Endothelial cell of umbilical vein (primary cell): ENCODE data around the gene DACT2.
"Not testable (repeated sequence)": the region's sequence is repeated elsewhere in the genome, so short reads cannot be mapped to it uniquely, and the experiment has no call there.

Experiments
- POLR2A ChIP-seq: IDR thresholded peaks from 2 replicates; pipeline ENCODE4 v1.6.1; 2012; ENCODE audit warnings: low read depth, mild to moderate bottlenecking, control low read depth, low read length
- TF ChIP-seq, protein P1 (sequence below), 2 donors: IDR thresholded peaks; 1 replicate in 1 of 2; 2 replicates in 1 of 2; pipeline ENCODE4 v1.5.1; 2011; ENCODE audit warnings: low read length in 2 of 2, mild to moderate bottlenecking in 2 of 2, moderate library complexity in 2 of 2, control low read depth in 1 of 2, inconsistent platforms in 1 of 2, low read depth in 1 of 2; ENCODE audit not compliant: insufficient read depth in 1 of 2; ENCODE audit errors: extremely low read depth in 1 of 2
- TF ChIP-seq, protein P2 (sequence below): IDR thresholded peaks from 2 replicates; pipeline ENCODE4 v1.6.1; 2011; ENCODE audit not compliant: insufficient read depth, insufficient read length

GRCh38 chr6:168287460-168287859 is 32.1 kb downstream of the DACT2 start:
- TF ChIP-seq, protein P1, sequence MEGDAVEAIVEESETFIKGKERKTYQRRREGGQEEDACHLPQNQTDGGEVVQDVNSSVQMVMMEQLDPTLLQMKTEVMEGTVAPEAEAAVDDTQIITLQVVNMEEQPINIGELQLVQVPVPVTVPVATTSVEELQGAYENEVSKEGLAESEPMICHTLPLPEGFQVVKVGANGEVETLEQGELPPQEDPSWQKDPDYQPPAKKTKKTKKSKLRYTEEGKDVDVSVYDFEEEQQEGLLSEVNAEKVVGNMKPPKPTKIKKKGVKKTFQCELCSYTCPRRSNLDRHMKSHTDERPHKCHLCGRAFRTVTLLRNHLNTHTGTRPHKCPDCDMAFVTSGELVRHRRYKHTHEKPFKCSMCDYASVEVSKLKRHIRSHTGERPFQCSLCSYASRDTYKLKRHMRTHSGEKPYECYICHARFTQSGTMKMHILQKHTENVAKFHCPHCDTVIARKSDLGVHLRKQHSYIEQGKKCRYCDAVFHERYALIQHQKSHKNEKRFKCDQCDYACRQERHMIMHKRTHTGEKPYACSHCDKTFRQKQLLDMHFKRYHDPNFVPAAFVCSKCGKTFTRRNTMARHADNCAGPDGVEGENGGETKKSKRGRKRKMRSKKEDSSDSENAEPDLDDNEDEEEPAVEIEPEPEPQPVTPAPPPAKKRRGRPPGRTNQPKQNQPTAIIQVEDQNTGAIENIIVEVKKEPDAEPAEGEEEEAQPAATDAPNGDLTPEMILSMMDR (IDR thresholded peaks at IDR 0.05; ENCODE audit: extremely low read depth in 1 of 2, insufficient read depth in 1 of 2, low read depth in 1 of 2, low read length in 2 of 2) = not testable (repeated sequence)
- not testable (repeated sequence) for TF ChIP-seq POLR2A
- TF ChIP-seq, protein P2, sequence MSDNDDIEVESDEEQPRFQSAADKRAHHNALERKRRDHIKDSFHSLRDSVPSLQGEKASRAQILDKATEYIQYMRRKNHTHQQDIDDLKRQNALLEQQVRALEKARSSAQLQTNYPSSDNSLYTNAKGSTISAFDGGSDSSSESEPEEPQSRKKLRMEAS = not testable (repeated sequence)
